Endometrial microvascular endothelial cells (primary cell): ENCODE results near the gene CARMIL1. TPM values are rescaled to one million over a fixed set of nuclear protein-coding genes. Genes with fewer than 3 reads are reported as not detected.
"Not testable (repeated sequence)": the region's sequence is repeated elsewhere in the genome, so short reads cannot be mapped to it uniquely, and the experiment has no call there.

Source experiments
- in situ Hi-C: cut with HindIII; loops from 2 replicates; pipeline ENCODE4 v1.10.0; 2017; ENCODE audit warnings: low sequenced_read_pairs, low pct_unique_long_range_greater_than_20kb; ENCODE audit errors: inconsistent ontology term
- total RNA-seq: library from RNA; depleted of rRNA; stranded (reverse); fragments of >200 nt; gene quantifications from one replicate; pipeline ENCODE4 v1.2.3, GENCODE V29; 2015; ENCODE audit errors: inconsistent ontology term

The CARMIL1 gene
- total RNA-seq, 1 donor from 2014 or later = 1.0 TPM

DNA sequence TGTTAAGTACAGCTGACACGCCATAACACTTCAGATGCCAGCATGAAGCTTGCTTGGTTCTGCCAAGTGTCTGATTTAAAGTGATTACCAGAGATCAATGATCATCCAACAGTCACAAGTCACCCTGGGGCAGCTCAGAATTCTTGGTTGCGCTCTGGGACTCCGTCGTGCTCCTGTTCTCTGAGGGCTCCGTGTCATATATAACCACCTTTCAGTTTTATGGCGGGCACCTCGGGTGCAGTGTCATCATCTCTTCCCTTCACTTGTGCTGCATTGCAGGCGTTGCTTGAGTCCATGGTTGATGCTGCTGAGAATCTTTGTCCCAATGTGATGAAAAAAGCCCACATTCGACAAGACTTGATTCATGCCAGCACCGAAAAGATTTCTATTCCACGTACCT, 271.5 kb downstream of the CARMIL1 start:
- in situ Hi-C loops = no loop called here

- in situ Hi-C loops = no loop called here
Measured at GRCh38 chr6:25553502-25553901, 274.3 kb downstream of the CARMIL1 start.

- in situ Hi-C loops = no loop called here
Measured at GRCh38 chr6:25555188-25555587, 276.0 kb downstream of the CARMIL1 start.

- in situ Hi-C loops = no loop called here
Measured at GRCh38 chr6:25556516-25556915, 277.3 kb downstream of the CARMIL1 start.

DNA sequence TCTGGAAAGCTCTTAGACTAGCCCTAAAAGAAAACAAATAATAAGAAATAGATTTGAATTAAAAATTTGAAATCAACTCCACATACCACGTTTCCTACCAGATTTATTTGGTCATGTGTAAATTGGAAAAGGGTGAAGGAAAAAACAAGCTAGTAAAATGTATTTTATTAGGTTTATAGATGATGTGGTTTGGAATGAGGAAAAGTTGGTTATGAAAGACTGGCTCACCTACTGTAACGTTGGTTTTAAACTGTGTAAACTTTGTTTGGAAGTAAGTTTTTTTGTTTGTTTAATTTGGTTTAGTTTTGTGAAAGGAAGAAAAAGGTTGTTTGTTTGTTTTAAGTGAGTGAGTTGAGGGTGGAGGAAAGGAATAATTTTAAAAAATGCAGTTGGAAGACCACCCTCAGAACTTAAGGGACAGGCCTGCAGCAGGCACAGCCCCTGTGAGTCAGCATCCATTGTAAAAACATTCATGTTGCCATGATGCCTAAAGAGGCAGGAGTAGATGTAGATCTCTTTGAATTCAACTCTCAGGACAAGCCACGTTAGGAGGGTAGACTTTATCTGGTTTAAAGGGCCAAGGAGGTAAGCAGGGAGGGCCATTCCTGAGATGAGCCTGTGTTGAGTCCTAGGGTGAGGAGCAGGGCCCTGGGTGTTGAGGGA, 279.1 kb downstream of the CARMIL1 start:
- in situ Hi-C loops = no loop called here

- in situ Hi-C loops = no loop called here
Measured at GRCh38 chr6:25560865-25561264, 281.7 kb downstream of the CARMIL1 start.

DNA sequence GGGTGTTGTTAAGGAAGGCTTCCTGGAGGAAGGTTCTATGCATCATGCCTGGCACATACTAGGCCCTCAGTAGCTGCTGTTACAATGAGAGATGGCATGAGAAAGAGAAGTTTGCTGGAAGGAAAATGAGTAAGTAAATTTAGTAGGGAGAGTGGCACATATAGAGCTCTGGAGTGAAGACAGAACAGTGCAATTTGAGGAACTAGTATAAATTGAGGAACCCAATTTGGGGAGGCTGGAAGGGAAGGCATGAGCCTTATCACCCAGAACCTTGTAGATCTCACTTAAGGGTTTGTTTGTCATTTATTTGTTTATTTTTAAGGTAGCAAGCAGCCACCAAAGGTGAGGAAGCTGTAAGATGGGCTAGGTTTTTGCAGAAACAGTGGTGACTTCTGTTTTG, 285.8 kb downstream of the CARMIL1 start:
- in situ Hi-C loops = no loop called here

DNA sequence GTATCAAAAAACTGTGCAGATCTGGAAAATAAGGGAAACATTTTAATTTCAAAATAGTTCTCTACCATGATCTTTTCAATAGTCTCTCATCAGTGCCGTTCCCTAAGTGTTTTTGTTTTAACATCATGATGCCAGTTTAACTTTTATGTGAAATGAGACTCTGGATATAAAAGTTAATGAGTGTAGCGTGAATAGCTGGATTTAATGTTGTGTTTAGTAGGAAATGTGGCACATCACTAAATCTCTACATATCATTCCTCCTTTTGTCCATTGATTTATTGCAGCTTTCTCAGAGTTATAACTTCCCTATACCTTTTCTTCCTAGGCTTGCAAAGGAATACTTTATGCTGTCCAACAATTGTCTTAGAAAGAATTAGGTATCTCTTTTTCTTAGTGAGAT, 291.4 kb downstream of the CARMIL1 start:
- in situ Hi-C loops = no loop called here

- in situ Hi-C loops = no loop called here
Measured at GRCh38 chr6:25576919-25577318, 297.7 kb downstream of the CARMIL1 start.

DNA sequence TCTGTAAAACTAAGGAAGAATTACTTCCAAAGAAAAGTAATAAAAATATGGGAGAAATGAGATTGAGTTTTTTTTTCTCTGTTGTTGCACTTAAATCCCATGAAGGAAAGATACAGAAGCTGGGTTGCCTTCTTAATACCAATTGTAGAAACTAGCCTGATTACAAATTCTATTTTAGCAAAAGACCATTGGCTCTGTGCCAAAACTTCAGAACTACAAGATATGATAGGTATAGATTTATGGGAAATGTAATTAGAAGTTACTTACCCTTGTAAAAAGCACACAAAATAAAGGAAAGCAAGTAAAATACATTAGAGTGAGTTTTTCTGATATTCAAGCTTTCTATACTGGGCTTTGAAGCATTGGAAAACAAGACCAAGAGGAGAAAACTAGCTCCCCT, 299.4 kb downstream of the CARMIL1 start:
- in situ Hi-C loops = no loop called here

DNA sequence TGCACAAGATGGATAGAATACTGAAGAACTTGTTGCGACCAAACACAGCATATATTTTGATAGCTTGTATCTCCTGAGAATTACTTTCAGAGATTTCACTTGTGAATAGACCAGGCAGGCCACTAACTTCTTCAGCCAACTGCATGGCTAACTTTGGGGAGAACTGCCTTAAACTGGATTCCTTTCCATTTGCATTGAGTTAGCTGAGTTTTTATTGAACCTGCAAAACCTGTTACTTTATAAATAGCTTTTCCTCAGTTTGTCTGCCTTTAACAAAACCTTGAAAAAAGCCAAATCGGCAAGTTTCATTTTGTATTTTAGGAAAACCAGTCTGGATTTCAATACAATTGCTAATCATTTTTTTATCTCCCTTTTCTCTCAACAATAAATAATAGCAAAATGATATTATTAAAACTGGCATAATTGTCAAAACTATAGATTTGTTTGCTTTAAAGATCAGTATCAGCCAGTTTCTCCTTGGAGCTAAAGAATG, 300.3 kb downstream of the CARMIL1 start:
- in situ Hi-C loops = no loop called here

GRCh38 chr6:25579902-25580495, 300.8 kb downstream of the CARMIL1 start:
- in situ Hi-C loops = no loop called here

GRCh38 chr6:25582101-25582500, 302.9 kb downstream of the CARMIL1 start:
- in situ Hi-C loops = no loop called here

DNA sequence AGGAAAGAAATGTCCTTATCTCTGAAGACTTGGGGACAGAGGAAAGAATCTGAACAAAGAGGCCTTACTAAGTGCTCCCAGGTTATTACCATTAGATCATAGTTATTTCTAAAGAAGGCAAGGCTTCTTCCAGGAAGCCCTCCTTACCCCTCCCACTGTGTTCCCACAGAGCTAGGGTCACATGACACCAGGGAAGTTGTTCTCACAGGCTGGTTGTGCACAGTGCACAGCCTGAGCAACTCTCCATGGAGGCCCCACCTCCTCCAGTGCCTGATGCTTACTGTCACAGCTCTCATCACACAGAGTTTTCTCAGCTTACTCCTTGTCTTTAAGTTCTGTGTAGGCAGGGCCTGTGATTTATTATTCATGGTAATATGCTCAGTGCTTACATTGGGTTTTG, 303.9 kb downstream of the CARMIL1 start:
- in situ Hi-C loops = no loop called here

DNA sequence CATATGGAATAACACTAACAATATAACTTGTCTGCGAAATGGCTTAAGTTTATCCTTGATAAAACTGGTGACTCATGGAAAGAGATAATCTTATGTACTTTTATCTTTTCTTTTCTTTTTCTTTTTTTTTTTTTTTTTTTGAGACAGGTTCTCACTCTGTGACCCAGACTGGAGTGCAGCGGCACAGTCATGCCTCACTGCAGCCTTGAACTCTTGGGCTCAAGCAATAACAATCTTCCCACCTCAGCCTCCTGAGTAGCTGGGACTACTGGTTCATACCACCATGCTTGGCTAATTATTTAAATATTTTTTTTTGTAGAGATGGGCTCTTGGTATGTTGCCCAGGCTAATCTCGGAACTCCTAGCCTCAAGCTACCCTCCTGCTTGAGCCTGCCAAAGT, 304.7 kb downstream of the CARMIL1 start:
- in situ Hi-C loops = no loop called here

GRCh38 chr6:25585225-25585624, 306.1 kb downstream of the CARMIL1 start:
- in situ Hi-C loops = no loop called here

DNA sequence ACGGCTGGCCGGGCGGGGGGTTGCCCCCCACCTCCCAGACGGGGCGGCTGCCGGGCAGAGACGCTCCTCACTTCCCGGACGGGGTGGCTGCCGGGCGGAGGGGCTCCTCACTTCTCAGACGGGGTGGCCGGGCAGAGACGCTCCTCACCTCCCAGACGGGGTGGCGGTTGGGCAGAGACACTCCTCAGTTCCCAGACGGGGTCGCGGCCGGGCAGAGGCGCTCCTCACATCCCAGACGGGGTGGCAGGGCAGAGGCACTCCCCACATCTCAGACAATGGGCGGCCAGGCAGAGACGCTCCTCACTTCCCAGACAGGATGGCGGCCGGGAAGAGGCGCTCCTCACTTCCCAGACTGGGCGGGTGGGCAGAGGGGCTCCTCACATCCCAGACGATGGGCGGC, 306.9 kb downstream of the CARMIL1 start:
- in situ Hi-C loops = not testable (repeated sequence)

GRCh38 chr6:25586927-25587326, 307.8 kb downstream of the CARMIL1 start:
- in situ Hi-C loops = no loop called here

- in situ Hi-C loops = no loop called here
Measured at GRCh38 chr6:25590986-25591385, 311.8 kb downstream of the CARMIL1 start.

DNA sequence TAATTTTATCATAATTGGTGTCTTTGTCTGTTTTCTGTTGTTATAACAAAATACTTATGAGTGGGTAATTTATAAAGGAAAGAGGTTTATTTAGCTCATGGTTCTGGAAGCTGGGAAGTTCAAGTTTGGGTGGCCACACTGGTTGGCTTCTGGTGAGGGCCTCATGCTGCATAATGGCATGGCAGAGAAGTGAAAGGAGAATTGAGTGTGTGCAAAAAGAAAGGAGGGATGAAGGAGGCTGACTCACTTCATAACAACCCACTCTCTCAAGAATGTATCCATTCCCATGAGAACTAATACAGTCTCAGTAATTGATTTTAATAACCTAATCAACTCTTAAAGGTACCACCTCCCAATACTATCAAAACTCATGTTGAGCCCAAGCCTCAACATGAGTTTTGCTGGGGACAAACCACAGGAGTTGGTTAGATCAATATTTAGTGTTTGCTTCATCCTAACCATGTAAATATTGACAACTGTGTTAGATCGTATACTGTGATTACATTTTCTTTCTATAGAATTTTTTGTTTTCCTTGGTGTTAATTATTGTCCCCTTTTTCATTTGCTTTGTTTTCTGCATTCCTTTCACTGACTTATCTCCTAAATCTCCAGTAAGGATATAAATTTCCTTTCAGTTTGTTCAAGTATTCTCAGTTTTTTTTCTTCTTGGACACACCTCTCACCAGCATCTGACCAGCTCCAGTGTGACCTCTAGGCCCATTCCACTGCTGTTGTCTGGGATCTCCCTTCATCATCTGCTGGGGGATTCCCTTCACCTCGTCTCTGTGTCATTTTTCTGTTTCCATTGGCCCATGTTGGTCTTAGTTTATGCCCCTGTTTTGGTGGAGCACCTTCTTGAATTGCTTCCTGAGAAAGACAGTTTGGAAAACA, 318.0 kb downstream of the CARMIL1 start:
- in situ Hi-C loops = no loop called here
